GM19438 (cell line): ENCODE data around the gene MRPL21.

Experiments used
- ATAC-seq: cut with Tn5 transposase; IDR thresholded peaks from one replicate; pipeline ENCODE4 v1.9.1; 2021; ENCODE audit warnings: low read depth; ENCODE audit not compliant: unreplicated experiment

The MRPL21 gene

GRCh38 chr11:68843703-68844312 is 59.8 kb downstream of the MRPL21 start:
- ATAC-seq = peak; percentile 40

GRCh38 chr11:68843052-68843561 is 60.5 kb downstream of the MRPL21 start:
- ATAC-seq = no peak

GRCh38 chr11:68842427-68843051 is 61.1 kb downstream of the MRPL21 start:
- no peak for ATAC-seq

GRCh38 chr11:68841718-68842426 is 61.8 kb downstream of the MRPL21 start, which contains the start of gene CPT1A:
Gene CPT1A (minus strand): TSS chr11:68841916. CDS start chr11:68815474, 26,442 bp downstream.
- no peak for ATAC-seq
